AG04450 (cell line): ENCODE results near the gene GALNT9. TPM values are rescaled to one million over a fixed set of nuclear protein-coding genes. Genes with fewer than 3 reads are reported as not detected.

Experiments
- CTCF ChIA-PET: fragments of 300-600, 350-600 bp; formaldehyde crosslinking; extraction: SDS; loops from one replicate; lab custom pipeline; 2022; ENCODE audit warnings: antibody characterized with exemption, inconsistent platforms; lab: Charles Lee
- POLR2A ChIA-PET: fragments of 350-600 bp; formaldehyde crosslinking; extraction: SDS; loops from one replicate; lab custom pipeline; 2021; ENCODE audit warnings: antibody characterized with exemption, inconsistent platforms; lab: Yijun Ruan, JAX
- DNase-seq: peaks from one replicate; pipeline ENCODE4 v3.0.0-alpha.2; 2011; ENCODE audit warnings: low read depth, low spot score
- H3K27ac ChIP-seq: one replicate; pipeline ENCODE4 v1.5.1; 2012; ENCODE audit warnings: low read depth, low read length, control low read depth
- H3K27me3 ChIP-seq: one replicate; pipeline ENCODE4 v1.6.0; 2012; ENCODE audit warnings: low read length; ENCODE audit not compliant: control insufficient read depth, insufficient read depth
- H3K4me3 ChIP-seq: 2 replicates; pipeline ENCODE4 v1.5.1; 2011; ENCODE audit warnings: mild to moderate bottlenecking, low read depth, low read length, control low read depth
- H3K9me3 ChIP-seq: 2 replicates; pipeline ENCODE4 v1.5.1; 2012; ENCODE audit warnings: low read length; ENCODE audit not compliant: control insufficient read depth, insufficient read depth
- polyA plus RNA-seq: library from polyadenylated mRNA; depleted of rRNA; stranded (reverse); fragments of >200 nt; gene quantifications from 2 replicates; pipeline ENCODE4 v1.2.3, GENCODE V29; 2011
- TF ChIP-seq, protein P1 (sequence below): IDR thresholded peaks from 2 replicates; pipeline ENCODE4 v1.5.1; 2011; ENCODE audit warnings: low read depth, low read length, control low read depth, inconsistent platforms

GALNT9 gene
- polyA plus RNA-seq, 1 experiment: not detected

DNA sequence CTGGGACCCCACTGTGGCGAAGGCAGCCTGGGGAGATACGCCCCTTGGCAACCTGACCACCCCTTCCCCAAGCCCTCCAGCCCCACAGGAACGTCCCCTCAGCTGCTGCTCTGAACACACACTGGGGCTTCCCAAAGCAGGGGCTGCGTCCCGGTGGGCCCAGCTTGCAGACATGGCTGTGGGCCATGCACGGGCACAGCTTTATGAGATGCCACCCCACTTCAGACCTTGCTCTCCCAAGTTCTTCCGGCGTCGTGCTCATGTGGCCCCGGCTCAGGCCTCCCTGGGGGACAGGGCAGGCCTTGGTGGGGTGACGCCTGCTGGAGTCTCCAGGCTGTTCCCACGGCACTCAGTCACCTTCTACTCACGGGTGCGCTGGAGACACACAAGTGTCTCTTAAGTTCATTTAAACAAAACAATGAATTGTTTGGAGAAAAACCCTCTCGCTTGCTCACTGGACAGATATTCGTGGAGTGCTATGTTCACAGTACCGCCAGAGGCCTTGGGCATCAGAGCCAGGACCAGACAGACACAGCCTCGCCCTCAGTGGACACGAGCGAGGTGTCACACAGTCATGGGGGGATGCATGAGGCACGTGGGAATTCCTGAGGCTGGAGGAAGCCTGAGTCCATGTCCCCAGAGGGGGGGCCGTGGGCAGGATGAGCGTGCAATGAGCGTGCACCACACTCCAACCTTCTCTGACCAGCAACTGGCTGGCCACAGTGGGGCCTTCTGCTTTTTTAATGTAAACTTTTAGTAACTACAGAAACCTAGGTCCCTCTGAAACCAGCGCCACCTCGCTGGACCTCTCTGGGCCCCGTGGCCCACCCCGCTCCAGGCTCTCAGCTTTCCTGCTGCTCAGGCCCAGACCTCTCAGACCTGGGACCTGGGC, 4.3 kb downstream of the GALNT9 start:
- peaks cover 27% of the 10 kb centered on the region for H3K27me3 ChIP-seq
- peaks cover 3% of the 10 kb centered on the region for H3K9me3 ChIP-seq
- H3K4me3 ChIP-seq: no peak overlapping the region
- no peak overlapping the region for H3K27ac ChIP-seq
- ChIA-PET CTCF (no interaction called here), POLR2A (no interaction called here)
- TF ChIP-seq, protein P1, sequence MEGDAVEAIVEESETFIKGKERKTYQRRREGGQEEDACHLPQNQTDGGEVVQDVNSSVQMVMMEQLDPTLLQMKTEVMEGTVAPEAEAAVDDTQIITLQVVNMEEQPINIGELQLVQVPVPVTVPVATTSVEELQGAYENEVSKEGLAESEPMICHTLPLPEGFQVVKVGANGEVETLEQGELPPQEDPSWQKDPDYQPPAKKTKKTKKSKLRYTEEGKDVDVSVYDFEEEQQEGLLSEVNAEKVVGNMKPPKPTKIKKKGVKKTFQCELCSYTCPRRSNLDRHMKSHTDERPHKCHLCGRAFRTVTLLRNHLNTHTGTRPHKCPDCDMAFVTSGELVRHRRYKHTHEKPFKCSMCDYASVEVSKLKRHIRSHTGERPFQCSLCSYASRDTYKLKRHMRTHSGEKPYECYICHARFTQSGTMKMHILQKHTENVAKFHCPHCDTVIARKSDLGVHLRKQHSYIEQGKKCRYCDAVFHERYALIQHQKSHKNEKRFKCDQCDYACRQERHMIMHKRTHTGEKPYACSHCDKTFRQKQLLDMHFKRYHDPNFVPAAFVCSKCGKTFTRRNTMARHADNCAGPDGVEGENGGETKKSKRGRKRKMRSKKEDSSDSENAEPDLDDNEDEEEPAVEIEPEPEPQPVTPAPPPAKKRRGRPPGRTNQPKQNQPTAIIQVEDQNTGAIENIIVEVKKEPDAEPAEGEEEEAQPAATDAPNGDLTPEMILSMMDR: no peak
- DNase-seq: no peak

DNA sequence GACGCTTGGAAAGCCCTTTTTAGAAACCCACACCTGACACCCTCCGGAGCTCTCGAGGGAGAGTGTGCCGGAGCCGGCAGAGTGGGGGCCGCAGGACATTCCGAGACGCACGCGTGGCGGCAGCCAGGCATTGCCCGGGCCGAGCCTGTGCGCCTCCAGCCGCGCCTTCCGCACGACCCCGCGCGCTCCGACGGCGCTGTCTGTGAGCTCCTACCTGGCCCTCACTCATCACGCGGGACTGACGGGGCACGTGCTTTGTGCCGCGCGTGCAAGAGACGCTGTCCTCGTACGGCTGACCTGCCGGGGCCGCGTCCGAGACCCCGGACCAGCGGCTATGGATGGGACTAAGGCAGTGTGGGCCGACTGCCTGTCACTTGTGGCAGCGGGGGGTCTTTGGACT, 5.2 kb downstream of the GALNT9 start:
- no peak overlapping the region for H3K4me3 ChIP-seq
- H3K27ac ChIP-seq: no peak overlapping the region
- CTCF ChIA-PET: no interaction called here
- peaks cover 23% of the 10 kb centered on the region for H3K27me3 ChIP-seq
- POLR2A ChIA-PET: no interaction called here
- TF ChIP-seq, protein P1: no peak
- H3K9me3 ChIP-seq: peaks cover 8% of the 10 kb centered on the region; the same call in 1 of the 2 replicates
- no peak for DNase-seq

DNA sequence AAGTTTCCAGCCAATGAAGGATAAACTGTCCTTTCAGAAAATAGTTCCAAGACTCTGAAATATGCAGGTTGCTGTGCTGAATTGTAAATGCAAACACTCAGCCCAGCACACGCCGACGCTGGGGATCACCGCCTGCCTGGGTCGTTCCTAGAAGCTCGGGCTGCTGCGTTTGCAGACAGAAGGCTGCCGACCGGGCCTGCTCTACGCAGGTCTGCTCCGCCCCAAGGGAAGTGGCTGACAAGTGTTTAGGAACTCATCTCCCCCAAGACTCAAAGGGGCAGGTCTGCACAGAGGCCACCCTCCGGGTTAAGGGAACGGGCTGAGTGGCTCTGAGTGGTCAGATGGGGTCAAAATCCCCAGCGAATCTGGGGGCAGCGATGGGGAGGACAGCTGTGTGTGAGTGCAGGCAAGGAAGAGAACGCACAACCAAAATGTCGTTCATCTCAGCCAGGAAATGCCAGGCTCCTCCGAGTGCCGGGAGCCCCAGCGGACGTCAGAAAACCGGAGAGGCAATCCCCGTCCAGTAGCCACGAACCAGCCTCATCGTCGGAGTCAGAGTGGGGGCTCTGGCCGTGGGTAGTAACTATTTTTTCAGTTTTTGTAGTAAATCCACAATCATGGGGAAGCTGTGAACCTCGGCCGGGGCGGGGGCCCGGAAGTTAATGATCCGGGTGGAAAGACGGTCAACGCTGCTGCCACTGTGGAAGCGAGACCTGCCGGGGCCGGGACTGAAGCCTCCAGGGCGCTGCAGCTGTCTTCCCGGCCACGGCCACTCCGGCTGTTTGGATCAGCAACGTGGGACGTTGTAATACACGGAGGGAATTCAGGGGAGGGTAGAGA, 6.0 kb downstream of the GALNT9 start:
- Histone ChIP-seq H3K9me3 (peaks cover 10% of the 10 kb centered on the region; the same call in 1 of the 2 replicates), H3K27me3 (peaks cover 18% of the 10 kb centered on the region), H3K4me3 (no peak overlapping the region), H3K27ac (no peak overlapping the region)
- TF ChIP-seq, protein P1: no peak
- POLR2A ChIA-PET: no interaction called here
- no peak for DNase-seq
- CTCF ChIA-PET: no interaction called here

DNA sequence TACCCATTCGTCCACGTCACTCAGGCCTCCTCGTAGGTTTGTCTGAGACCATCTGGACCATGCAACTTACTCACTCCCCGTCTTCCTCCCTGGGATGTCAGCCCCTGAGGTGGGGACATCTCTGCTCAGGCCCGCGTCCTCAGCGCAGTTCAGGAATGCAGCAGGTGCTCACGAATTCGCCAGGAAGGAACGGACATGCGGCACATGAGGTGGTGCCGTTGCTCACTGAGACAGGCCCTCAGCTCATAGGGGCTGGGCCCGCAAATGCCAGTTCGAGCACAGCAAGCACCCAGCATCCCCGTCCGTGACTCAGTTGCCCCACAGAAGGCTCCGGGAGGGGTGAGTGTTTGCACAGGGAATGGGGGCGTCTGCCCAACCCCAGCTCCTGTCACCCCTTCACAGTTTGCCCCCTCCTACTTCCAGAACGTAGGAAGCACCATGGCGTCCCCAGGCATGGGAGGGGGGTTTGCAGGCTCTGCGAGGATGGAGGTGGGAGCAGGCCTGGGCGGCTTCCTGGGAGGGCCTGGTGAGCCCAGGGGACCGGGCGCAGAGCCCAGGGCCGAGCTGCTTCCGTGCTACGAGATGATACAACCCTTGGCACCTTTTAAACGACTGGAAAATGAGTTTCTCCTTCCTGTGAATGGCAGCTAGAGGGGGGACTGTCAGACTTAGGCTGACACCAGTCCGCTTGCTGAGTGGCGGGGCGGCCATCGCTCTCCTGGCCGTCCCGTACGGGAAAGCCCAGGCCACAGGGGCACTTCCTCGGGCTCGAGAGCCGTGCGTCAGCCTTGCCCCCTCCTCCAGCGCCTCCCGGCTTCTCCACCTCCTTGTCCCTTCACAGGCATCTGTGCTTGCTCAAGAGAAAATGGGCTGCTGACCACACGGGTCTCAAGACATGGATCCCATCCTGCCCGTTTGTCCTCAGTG, 6.9 kb downstream of the GALNT9 start:
- H3K9me3 ChIP-seq: peaks cover 15% of the 10 kb centered on the region; the same call in 1 of the 2 replicates
- CTCF ChIA-PET: no interaction called here
- H3K27ac ChIP-seq: no peak overlapping the region
- DNase-seq: no peak
- no peak overlapping the region for H3K4me3 ChIP-seq
- TF ChIP-seq, protein P1: no peak
- POLR2A ChIA-PET: no interaction called here
- peaks cover 17% of the 10 kb centered on the region for H3K27me3 ChIP-seq
